ENCODE measurements around the gene BBS1.
"Not testable (repeated sequence)": the region's sequence is repeated elsewhere in the genome, so short reads cannot be mapped to it uniquely, and the experiment has no call there.

BBS1 gene

DNA sequence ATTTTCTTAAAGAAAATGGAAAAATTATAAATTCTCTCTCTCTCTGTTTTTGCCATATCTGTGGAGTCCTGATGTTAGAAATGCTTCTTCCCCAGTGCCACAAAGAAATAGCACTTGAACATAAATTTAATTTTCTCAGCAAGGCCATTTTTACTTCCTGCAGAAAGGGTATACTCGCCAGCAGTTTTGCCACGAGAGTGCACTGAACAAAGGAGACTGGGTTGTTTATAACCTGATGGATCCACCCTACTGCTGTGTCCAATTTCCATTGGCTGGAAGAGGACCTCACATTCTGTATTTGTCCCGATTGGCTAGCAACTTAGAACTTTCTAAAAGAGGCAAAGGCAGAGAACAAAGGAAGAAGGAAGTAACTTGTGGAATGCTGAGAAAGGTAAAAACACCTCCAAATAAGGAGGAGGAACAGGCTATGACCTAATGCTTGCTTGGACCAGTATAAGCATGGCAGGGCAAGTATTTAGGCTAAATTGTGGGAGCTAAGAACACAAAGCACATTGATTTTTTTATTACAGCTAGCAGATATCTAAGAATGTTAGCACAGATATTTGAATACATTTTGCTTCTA is 72.2 kb downstream of the BBS1 start:
- DNase-seq, result not testable (repeated sequence)

Data from stimulated activated naive CD4-positive, alpha-beta T cell (primary cell).